ENCODE results near the gene COTL1. TPM values are rescaled to one million over a fixed set of nuclear protein-coding genes. Genes with fewer than 3 reads are reported as not detected.

COTL1 gene
- total RNA-seq, 1 donor from 2014 or later: 18.4 TPM

DNA sequence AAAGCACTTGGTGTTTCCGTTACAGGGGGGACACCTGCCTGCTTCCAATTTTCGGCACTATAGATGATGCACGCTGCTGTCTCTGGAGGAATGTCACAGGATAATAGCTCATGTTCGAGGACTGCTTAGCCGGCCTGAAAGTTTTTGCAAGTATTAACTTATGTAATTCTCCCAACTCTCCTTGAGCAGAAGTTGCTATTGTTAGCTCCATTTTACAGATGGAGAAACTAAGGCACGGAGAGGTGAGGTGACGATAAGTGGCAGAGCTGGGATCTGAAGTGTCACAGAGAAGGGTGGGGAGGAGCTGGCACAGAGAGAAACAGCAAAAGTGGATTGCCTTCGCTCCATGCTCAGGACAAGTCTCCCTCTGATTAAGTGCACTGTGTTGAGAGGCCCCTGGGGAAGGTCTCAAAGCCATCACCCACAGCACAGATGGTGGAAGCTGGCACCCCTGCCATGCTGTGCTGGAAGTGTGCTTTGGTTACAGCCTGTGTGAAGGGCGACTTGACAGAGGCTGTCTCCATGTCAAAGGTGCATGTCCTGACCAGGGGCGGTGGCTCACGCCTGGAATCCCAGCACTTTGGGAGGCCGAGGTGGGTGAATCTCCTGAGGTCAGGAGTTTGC lies 72.7 kb downstream of the COTL1 start:
- intact Hi-C loops (cut with DNase I): no loop called here
- DNase-seq (ENCODE audit: missing footprints) (no peak), ATAC-seq (no peak)

DNA sequence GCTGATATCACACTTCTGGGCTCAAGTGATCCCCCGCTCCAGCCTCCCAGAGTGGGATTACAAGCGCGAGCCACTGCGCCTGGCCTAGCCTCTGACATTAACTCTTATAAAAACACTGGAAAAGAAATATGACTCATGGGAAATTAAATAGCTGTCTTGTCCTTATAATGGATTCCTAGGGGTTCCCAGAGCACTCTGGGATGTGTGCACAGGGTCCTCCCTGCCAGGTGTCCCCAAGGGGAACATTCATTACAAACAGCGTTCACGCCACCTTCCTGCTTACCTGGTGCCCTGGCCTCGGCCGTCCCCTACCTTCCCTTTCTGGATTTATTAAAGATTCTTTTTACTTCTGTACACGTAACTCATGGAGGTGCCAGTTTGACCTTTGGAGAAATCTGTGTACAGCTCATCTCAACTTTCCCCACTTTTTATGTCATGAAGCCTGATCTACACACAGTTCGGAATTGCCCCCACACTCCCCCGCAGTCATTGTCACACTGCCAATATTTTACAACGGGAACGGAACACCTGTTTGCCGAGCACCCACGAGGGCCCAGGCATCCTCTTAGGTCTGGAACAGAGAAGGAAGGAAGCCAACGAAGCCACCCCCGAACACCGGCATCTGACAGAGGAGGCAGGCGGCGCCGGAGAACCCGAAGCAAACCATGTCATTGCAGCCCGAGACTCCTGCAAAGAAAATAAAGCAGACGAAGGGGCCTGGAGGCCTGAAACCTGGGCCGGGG lies 73.7 kb downstream of the COTL1 start:
- intact Hi-C loops (cut with DNase I): no loop called here
- DNase-seq (ENCODE audit: missing footprints) (no peak), ATAC-seq (no peak)

DNA sequence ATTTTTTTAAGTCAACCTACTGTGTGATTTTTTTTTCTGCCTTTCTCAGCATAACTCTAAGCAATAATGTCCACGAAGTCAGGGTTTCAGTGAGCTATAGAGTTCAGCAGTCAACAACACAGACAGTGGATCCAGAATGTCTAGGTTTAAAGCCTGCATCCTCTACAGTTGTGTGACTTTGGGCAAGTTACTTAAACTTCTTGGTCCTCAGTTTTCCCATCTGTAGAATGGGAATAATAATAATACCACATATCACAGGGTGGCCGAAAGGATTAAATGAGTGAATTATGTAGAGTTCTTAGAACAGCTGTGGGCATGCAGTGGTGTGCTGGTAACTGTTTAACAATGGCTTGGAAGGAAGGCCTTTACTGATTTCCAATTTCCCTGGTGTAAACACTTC lies 74.6 kb downstream of the COTL1 start:
- intact Hi-C loops (cut with DNase I): no loop called here

DNA sequence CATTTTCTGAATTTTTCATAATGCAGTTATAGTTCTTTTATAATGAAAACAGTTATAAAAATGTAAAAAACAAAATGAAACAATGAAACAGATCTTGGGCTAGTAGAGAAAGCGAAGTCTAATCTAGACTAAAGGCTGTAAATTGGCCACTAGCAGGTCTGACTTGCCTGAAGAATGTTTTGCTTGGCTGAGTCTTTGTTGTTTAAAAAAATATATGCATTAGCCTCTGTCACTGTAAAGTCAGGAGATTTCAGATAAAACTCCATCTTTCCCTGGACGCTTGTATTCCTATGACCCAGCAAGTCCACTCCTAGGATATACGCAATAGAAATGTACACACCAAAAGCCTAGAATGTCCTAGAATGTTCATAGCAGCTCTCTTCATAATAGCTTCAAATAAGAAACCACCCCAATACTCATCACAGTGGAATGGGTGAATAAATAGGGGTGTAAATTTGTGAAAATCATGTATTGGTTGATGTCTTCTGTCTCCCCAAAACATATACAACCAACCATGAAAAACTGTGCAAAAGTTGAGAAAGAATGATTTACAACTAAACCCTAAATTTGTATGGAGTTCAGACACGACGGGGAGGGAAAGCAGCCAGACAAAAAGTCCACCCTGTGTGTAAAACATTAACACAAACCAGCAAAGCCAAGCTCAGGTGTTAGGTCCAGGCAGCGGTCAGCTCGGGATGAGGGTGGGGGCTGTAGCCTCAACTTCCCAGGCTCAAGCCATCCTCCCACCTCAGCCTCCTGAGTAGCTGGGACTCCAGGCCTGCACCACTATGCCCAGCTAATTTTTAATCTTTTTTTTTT lies 75.7 kb downstream of the COTL1 start:
- no peak for ATAC-seq
- intact Hi-C loops (cut with DNase I): no loop called here
- DNase-seq (ENCODE audit: missing footprints): no peak

More for the DNA sequence above, 74.6 kb downstream of the COTL1 start:
- DNase-seq (ENCODE audit: missing footprints): no peak
- no peak for ATAC-seq

DNA sequence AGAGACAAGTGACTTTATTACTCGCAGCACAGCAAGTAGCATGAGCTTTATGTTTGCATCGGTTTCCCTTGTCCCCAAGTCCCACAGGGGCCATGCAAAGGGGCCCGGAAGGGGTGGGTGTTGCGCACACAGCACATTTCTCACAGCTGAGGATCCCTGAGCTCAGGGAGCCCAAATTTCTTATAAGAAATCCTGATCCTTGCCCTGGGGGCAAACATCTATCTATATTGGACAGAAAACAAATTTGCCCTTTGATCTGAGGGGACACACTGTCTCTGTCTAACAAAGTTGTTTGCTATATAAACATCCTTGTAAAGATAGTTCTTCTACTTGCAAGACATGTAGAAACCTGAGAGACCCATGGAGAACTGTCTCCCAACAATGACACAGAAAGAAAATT lies 77.7 kb downstream of the COTL1 start:
- intact Hi-C loops (cut with DNase I): no loop called here
- no peak for DNase-seq (ENCODE audit: missing footprints)
- no peak for ATAC-seq

DNA sequence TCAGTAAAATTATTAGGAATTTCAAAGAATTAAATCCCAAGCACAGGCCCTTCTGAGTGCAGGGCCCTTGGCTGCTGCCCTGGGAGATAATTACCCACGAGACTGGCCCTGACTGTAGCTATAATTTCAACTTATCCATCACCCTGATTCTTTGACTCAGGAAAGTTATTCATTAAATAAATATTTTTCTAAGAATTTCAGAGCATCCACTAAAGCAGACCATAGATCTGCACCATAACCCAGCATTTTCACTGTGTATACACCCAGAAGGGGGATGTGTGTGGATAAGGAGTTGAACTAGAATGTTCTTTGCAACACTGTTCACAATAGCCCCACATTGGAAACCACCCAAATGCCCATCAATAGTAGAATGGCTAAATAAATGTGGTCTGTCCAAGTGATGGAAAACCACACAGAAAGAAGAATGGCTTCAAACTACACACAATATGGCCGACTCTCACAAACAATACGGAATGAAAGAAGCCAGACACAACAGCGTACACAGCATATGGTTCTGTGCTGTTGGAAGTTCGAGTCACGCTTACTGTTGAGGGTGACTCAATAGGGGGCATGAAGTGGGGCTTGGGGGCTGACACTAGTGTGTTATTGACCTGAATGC lies 79.5 kb downstream of the COTL1 start:
- no peak for ATAC-seq
- intact Hi-C loops (cut with DNase I): no loop called here
- DNase-seq (ENCODE audit: missing footprints): no peak

DNA sequence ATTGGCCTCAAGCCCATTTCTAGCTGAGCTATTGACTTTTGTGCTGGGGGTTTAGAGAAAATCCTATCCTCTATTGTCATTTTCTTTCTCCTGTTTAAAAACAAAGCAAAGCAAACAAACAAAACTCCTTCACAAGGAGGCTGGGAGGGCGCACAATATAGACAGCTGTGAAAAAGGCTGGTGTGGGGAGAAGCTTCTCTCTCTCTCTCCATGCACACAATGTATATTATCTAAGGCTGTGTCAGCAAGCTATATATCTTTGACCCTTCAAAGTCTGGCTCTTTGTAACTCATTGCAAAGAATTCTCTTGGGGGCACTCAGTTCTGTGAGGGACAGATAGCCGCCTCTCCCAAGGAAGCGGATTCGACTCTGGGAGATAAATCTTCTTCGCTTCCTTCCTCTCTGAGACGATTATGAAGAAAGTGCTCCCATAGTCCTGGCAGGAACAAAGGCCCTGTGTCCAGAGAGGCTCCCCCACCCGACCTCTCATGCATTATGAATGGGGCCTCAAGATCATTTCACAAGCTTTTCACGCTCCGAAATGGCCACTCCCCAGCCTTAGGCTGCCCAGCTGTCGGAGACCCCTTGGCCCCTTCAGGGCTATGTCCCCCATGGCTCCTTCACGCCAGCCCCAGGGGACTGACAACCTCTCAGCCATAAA lies 80.3 kb downstream of the COTL1 start:
- no peak for ATAC-seq

DNA sequence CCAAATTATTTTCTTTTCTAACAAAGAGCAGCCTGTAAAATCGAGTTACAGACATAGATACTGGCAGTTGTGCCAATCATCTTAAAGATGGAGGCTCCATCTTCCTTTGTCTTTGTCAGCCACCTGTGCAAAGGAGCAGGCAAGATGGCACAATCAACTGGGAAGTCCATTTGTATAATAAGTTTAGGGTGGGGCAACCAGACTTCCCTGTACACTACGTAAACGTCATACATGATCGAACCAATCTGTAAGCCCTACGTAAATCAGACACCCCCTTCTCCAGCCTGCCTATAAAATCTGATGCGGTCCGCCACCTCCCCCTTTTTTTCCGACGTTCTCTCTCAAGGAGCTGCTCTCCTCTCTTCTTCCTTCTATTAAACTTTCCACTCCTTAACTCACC lies 82.0 kb downstream of the COTL1 start:
- no peak for DNase-seq (ENCODE audit: missing footprints)
- intact Hi-C loops (cut with DNase I): no loop called here

More for the DNA sequence above, 80.3 kb downstream of the COTL1 start:
- DNase-seq (ENCODE audit: missing footprints): no peak
- intact Hi-C loops (cut with DNase I): no loop called here

DNA sequence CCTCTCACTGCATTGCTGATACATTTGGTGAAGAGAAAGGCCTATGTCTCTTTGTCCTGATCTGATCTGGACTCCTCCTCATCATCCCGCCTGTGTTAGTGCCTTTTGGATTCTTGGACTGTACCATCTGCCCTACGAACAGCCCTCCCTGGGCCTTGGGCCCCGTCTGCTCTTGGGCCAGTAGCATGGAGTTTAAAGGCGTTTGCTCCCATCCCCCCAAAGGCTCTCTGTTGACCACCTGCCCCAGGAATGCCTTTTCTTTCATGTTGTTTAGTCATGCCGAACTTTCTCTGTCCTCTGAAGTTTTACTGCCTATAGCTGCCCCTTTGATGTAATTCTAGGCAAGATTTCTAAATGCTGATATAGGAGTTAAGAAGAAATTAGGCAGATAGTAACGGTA lies 82.5 kb downstream of the COTL1 start:
- DNase-seq (ENCODE audit: missing footprints) (no peak), ATAC-seq (no peak)
- intact Hi-C loops (cut with DNase I): no loop called here

More for the DNA sequence above, 82.0 kb downstream of the COTL1 start:
- ATAC-seq: no peak

DNA sequence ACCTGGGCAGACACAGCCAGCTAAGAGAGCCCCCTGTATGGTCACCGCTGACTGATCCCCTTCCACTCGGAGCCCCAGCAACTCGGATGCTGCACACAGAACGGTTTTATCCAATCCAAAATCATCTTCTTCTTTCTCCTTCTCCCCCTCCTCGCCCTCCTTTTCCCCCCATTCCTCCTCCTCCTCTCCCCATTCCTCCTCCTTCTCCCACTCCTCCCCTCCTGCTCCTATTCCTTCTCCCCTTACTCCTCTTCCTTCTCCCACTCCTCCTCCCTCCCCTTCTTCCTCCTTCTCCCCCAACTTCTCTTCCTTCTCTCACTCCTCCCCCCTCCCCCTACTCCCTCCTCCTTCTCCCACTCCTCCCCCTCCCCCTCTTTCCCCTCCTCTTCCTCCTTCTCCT lies 83.1 kb downstream of the COTL1 start:
- DNase-seq (ENCODE audit: missing footprints) (no peak), ATAC-seq (no peak)
- intact Hi-C loops (cut with DNase I): loop anchor here (5.0 kb wide), 1 partner anchor 82 kb away; the partner anchor contains the start of gene COTL1

DNA sequence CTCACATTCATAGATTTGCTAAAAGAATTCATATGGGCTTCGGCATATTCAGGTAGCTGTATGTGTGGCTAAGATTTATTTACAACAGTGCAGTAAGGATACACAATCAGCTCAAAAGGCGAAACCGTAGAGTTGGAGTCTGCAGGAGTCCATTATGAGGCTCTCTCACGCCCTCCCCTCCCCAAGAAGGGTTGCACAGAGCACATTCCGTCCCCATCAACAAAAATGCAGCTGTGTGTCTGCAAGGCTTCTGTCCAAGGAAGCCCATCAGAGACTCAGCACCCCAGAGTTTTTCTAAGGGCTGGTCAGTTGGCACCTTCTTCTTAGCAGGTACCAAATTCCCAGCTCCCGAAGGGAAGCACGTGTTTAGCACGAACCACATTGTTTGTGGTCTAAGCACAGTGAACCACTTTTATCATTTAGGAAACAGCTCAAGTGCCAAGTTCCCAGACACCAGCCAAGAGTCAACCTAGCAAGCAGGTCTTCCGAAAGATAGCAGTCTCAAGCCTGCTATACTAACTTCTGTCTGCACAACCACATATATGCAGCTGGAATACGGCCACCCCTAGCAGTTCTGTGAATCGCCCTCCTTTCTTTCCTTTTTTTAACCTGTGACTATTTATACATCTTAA lies 84.9 kb downstream of the COTL1 start:
- no peak for ATAC-seq
- intact Hi-C loops (cut with DNase I): loop anchor here (5.0 kb wide), 1 partner anchor 84 kb away; the partner anchor contains the start of gene COTL1
- DNase-seq (ENCODE audit: missing footprints): no peak

DNA sequence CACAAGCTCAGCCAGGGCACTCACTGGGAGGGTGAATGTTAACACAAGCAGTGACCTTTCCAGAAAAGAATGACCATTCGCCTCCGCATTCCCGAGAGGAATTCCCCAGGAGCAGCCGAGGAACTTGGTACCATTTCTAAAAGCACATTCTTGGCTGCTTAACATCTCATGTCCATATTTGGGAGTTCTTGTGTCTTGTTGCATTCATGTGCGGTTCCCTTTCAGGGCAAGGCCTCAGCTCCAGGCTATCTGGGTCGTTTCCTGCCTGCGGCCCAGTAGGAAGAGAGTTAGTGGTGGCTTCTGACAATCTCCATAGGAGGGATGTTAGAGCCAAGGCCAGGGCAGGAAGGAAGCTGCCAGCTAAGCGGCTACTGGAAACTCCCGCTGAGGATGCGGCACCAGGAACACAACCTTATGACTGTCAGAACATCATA lies 85.6 kb downstream of the COTL1 start:
- ATAC-seq (peak; percentile 93), DNase-seq (ENCODE audit: missing footprints) (peak; percentile 75)
- intact Hi-C loops (cut with DNase I): loop anchor here (5.0 kb wide), 1 partner anchor 85 kb away; the partner anchor contains the start of gene COTL1

DNA sequence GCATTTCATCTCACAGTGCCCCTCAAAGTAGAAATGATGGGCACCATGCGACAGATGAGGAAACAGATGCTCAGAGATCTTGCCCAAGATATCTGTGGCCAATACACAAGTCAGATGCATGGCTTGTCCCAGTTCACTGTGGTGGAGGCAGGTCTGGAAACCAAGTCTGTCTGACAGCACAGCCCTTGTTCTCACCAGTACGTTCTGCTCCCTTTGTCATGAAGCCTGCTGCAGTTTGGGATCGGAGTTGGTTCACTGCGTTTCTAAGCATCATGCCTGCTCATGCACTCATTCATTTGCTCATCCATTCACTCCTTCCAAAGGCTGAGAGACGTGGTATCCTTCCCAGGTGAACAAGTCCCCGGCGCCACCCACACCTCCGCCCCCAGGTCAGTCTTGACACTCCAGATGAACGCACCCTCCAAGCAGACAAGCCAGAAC lies 86.2 kb downstream of the COTL1 start:
- intact Hi-C loops (cut with DNase I): loop anchor here (5.0 kb wide), 1 partner anchor 86 kb away; the partner anchor contains the start of gene COTL1
- ATAC-seq (no peak), DNase-seq (ENCODE audit: missing footprints) (no peak)

DNA sequence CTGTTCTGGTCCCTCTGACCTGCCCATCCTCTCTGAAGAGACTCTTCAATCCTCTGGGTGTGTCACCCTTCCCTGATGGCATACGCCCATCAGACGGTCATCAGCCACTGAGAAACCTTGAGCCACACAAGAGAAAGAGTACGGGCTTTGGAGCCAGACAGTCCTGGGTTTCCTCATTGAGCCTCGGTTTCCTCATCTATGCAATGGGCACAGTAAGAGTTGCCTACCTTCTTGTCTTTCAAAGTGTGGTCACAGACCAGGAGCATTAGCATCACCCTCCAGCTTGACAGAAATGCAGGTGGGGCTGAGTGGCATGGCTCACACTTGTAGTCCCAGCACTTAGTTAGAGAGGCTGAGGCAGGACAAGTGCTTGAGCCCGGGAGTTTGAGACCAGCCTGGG lies 87.3 kb downstream of the COTL1 start:
- ATAC-seq: no peak
- no peak for DNase-seq (ENCODE audit: missing footprints)
- intact Hi-C loops (cut with DNase I): loop anchor here (5.0 kb wide), 1 partner anchor 87 kb away; the partner anchor contains the start of gene COTL1

DNA sequence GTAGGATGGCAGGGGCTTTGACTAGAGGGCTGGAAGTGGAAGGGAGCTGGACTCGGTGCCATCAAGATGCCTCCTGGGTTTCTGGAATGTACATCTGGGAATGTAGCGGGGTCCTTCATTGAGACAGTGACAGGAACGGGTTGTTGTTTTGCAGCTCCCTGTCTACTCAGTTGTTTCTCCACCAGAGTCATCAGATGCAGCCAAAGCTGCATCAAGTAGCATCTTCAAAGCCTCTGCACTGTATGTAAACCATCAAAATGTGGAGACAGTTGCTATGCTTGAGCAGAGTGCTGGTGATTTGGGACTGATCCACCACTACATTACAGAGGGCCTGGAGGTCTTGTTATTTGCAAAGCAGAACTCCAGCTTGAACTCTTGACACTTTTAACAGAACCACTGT lies 88.3 kb downstream of the COTL1 start:
- intact Hi-C loops (cut with DNase I): loop anchor here (5.0 kb wide), 1 partner anchor 88 kb away; the partner anchor contains the start of gene COTL1
- DNase-seq (ENCODE audit: missing footprints) (no peak), ATAC-seq (no peak)

DNA sequence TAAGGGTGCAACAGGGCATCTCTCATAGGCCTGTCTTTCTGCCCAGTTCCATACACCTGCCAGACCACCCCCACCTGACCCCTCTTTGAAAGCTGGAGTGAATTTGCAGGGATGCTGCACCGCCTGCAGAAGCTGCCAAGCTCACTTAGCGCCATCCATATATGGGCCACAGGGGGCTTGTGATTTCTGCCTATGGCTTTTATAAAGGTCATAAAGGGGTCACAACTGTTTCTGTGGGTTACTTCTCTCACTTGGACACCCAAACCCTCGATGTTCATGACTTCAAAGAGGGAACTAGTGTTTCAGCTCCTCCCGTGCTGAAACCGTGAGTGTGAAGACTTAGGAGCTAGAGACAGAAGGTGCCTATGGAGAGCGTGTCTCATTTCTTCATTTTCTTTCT lies 89.6 kb downstream of the COTL1 start:
- intact Hi-C loops (cut with DNase I): no loop called here
- ATAC-seq (no peak), DNase-seq (ENCODE audit: missing footprints) (no peak)

DNA sequence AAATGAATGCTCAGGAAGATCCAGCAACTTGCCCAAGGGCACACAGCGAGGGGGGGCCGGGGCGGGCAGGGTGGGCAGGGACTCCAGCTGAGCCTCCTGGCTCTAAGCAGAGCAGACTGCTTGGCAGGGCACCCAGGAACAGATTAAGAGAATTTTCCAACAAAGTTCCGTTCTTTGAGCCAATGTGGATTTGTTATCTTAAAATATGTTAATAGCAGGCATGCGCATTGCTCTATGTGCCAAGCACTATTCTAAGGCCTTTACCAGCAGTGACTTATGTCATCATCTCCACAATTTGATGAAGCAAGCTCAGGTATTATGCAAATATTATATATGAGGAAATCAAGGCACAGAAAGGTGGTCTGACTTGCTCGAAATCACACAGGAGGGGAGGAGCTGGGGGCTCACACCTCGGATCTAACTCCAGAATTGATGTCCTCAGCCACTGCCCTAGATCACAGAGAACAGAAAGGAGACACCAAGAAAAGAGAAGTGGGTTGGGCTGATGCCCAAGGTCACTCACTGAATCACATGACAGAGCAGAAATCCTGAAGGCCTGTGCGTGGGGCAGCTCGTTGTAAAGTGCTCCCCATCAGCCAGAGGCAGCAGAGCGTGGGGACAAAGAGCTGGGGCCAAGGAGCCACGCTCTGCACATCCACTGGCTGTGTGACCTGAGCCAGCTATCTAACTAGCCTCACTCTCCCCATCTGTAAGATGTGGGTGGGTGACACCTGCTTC lies 90.2 kb downstream of the COTL1 start:
- no peak for DNase-seq (ENCODE audit: missing footprints)
- intact Hi-C loops (cut with DNase I): no loop called here
- no peak for ATAC-seq

Measured in Right ventricle myocardium inferior (tissue), 1 donor.